K562 (cell line): Measurements from ENCODE around the gene TANC1. TPM values are rescaled to one million over a fixed set of nuclear protein-coding genes. Genes with fewer than 3 reads are reported as not detected.

Experiments
- CBFA2T2 ChIP-seq: fragments of 450-650 bp; conservative IDR thresholded peaks from 2 replicates; pipeline ENCODE4 v1.6.1; 2017; ENCODE audit warnings: mild to moderate bottlenecking
- CBX2 ChIP-seq: fragments of 200-600 bp; sonication (generic); IDR thresholded peaks from one replicate; pipeline ENCODE4 v1.6.1; 2012; ENCODE audit warnings: mild to moderate bottlenecking, low read length, inconsistent platforms; ENCODE audit not compliant: insufficient read depth, poor library complexity, severe bottlenecking
- CEBPZ ChIP-seq: fragments of 150-350 bp; IDR thresholded peaks from 2 replicates; pipeline ENCODE4 v1.6.1; 2014; ENCODE audit warnings: low read depth, mild to moderate bottlenecking, low read length, borderline replicate concordance
- DNMT1 ChIP-seq: fragments of 450-650 bp; IDR thresholded peaks from 2 replicates; pipeline ENCODE4 v1.6.1; 2016; ENCODE audit warnings: antibody characterized with exemption, mild to moderate bottlenecking
- EGR1 ChIP-seq: fragments of 450-650 bp; conservative IDR thresholded peaks from 2 replicates; pipeline ENCODE4 v1.6.1; 2017; ENCODE audit warnings: mild to moderate bottlenecking
- FOSL1 ChIP-seq: fragments of 200-800 bp; sonication (Bioruptor generic); conservative IDR thresholded peaks from 2 replicates; pipeline ENCODE4 v1.6.1; 2016; ENCODE audit warnings: missing genetic modification characterization, missing compliant biosample characterization
- NCOA1 ChIP-seq: fragments of 450-650 bp; IDR thresholded peaks from 2 replicates; pipeline ENCODE4 v1.6.1; 2016; ENCODE audit warnings: low read depth
- NELFE ChIP-seq: IDR thresholded peaks from 2 replicates; pipeline ENCODE4 v1.6.1; 2011; ENCODE audit warnings: mild to moderate bottlenecking; ENCODE audit not compliant: insufficient read depth, insufficient read length
- PBX2 ChIP-seq, 2 experiments: IDR thresholded peaks in 1 of 2; conservative IDR thresholded peaks in 1 of 2; 2 replicates each; pipeline ENCODE4 v1.6.1; 2016; ENCODE audit warnings: low read depth in 2 of 2, mild to moderate bottlenecking in 1 of 2, missing compliant biosample characterization in 1 of 2, missing genetic modification characterization in 1 of 2, moderate library complexity in 1 of 2
- POLR3A ChIP-seq: IDR thresholded peaks from 2 replicates; pipeline ENCODE4 v1.6.1; 2011; ENCODE audit warnings: borderline replicate concordance, mild to moderate bottlenecking, moderate library complexity; ENCODE audit not compliant: insufficient read length, insufficient read depth; ENCODE audit errors: extremely low read depth
- SIN3A ChIP-seq, 2 experiments: fragments of 150-350 bp in 1 of 2; IDR thresholded peaks; 2 replicates each; pipeline ENCODE4 v1.6.1; 2011 to 2016; ENCODE audit warnings: borderline replicate concordance in 2 of 2, low read depth in 2 of 2, low read length in 2 of 2, mild to moderate bottlenecking in 2 of 2, moderate library complexity in 2 of 2; ENCODE audit not compliant: control insufficient read depth in 1 of 2
- SP2 ChIP-seq: IDR thresholded peaks from 2 replicates; pipeline ENCODE4 v1.6.1; 2011; ENCODE audit warnings: mild to moderate bottlenecking, low read depth, low read length, moderate library complexity; ENCODE audit not compliant: poor library complexity, severe bottlenecking; ENCODE audit errors: extremely low read depth
- SRSF1 ChIP-seq: fragments of 200-400 bp; formaldehyde crosslinking; IDR thresholded peaks from 2 replicates; pipeline ENCODE4 v1.6.1; 2017; ENCODE audit warnings: mild to moderate bottlenecking, low read depth, low read length, moderate library complexity
- ZNF354B ChIP-seq: fragments of 250-450 bp; sonication (Bioruptor Pico); IDR thresholded peaks from 2 replicates; pipeline ENCODE4 v1.4.0; 2020
- polyA plus RNA-seq, 8 experiments: library from polyadenylated mRNA; depleted of rRNA in 4 of 8; stranded (reverse) in 5 of 8; unstranded in 3 of 8; fragments of >200 nt; fragmentation: Nextera tagmentation in 2 of 8; fragmentation: Illumina TruSeq in 1 of 8; extraction: Ambion mirVana in 2 of 8; extraction: Trizol in 1 of 8; gene quantifications; 2 replicates each; pipeline versions ENCODE4 v1.2.1 to v1.2.3, GENCODE V29; 2011 to 2014; ENCODE audit warnings: inconsistent platforms in 1 of 8, missing spikeins in 1 of 8
- total RNA-seq, 7 experiments: library from RNA; depleted of rRNA in 6 of 7; stranded (reverse); fragments of >200 nt in 6 of 7; fragmentation: Illumina TruSeq in 2 of 7; extraction: Trizol in 2 of 7; gene quantifications; 2 replicates each; pipeline versions ENCODE4 v1.2.1 to v1.2.3, GENCODE V29; 2011 to 2021; ENCODE audit warnings: low replicate concordance in 1 of 7
- TF ChIP-seq, protein P1 (sequence below): fragments of 200-800 bp; sonication (Bioruptor generic); IDR thresholded peaks from 2 replicates; pipeline ENCODE4 v1.6.1; 2016; ENCODE audit warnings: missing genetic modification characterization, missing compliant biosample characterization

TANC1 gene
- total and polyA plus RNA-seq, 9 of the 15 experiments (the other 6 are each of a cell fraction or from before 2014, with no cell fraction given), result under 0.01 to 0.20 (median 0.07) TPM; not detected in 1

- TF ChIP-seq POLR3A, result no peak
- TF ChIP-seq SRSF1, result no peak
- no peak for TF ChIP-seq EGR1
- TF ChIP-seq NELFE, result no peak
- TF ChIP-seq CBX2, result no peak
- TF ChIP-seq DNMT1, result no peak
- TF ChIP-seq CEBPZ, result no peak
- peak; percentile 84 for TF ChIP-seq FOSL1
- no peak for TF ChIP-seq SIN3A (IDR thresholded peaks at IDR 0.05; ENCODE audit: borderline replicate concordance in 2 of 2, control insufficient read depth in 1 of 2, low read depth in 2 of 2, low read length in 2 of 2)
- TF ChIP-seq, protein P1, sequence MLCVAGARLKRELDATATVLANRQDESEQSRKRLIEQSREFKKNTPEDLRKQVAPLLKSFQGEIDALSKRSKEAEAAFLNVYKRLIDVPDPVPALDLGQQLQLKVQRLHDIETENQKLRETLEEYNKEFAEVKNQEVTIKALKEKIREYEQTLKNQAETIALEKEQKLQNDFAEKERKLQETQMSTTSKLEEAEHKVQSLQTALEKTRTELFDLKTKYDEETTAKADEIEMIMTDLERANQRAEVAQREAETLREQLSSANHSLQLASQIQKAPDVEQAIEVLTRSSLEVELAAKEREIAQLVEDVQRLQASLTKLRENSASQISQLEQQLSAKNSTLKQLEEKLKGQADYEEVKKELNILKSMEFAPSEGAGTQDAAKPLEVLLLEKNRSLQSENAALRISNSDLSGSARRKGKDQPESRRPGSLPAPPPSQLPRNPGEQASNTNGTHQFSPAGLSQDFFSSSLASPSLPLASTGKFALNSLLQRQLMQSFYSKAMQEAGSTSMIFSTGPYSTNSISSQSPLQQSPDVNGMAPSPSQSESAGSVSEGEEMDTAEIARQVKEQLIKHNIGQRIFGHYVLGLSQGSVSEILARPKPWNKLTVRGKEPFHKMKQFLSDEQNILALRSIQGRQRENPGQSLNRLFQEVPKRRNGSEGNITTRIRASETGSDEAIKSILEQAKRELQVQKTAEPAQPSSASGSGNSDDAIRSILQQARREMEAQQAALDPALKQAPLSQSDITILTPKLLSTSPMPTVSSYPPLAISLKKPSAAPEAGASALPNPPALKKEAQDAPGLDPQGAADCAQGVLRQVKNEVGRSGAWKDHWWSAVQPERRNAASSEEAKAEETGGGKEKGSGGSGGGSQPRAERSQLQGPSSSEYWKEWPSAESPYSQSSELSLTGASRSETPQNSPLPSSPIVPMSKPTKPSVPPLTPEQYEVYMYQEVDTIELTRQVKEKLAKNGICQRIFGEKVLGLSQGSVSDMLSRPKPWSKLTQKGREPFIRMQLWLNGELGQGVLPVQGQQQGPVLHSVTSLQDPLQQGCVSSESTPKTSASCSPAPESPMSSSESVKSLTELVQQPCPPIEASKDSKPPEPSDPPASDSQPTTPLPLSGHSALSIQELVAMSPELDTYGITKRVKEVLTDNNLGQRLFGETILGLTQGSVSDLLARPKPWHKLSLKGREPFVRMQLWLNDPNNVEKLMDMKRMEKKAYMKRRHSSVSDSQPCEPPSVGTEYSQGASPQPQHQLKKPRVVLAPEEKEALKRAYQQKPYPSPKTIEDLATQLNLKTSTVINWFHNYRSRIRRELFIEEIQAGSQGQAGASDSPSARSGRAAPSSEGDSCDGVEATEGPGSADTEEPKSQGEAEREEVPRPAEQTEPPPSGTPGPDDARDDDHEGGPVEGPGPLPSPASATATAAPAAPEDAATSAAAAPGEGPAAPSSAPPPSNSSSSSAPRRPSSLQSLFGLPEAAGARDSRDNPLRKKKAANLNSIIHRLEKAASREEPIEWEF (CRISPR knock-in tag), result no peak
- peak; percentile 45; the same call in 1 of the 2 replicates for TF ChIP-seq CBFA2T2
- TF ChIP-seq PBX2 (CRISPR knock-in tag; IDR thresholded peaks at IDR 0.05; ENCODE audit: low read depth), result no peak
- TF ChIP-seq PBX2 (tag; conservative IDR thresholded peaks at IDR 0.05; ENCODE audit: low read depth), result 0 out of 2 replicates have a peak, but pooled peaks have one; percentile 41
- TF ChIP-seq SP2, result no peak
- TF ChIP-seq ZNF354B (CRISPR knock-in tag), result no peak
- no peak for TF ChIP-seq NCOA1
These were observed 62.4 kb downstream of the TANC1 start (continued) for GRCh38 chr2:159030674-159031380.
